ENCODE results near the gene HOXC6.
A peak's percentile ranks its signal among the peaks of the same experiment; 100 is the strongest.

The HOXC6 gene

GRCh38 chr12:54052438-54053002, 24.3 kb downstream of the HOXC6 start:
- peaks cover 3% of the 10 kb centered on the region for H3K9me3 ChIP-seq (ENCODE audit: low read length)
- H3K27me3 ChIP-seq (ENCODE audit: control insufficient read depth in 1 of 2, insufficient read depth in 2 of 2, low read length in 2 of 2), result peaks cover 55 to 63% of the 10 kb centered on the region in 2 donors
- no peak overlapping the region for H3K9ac ChIP-seq (ENCODE audit: low read length)
- no peaks in the 10 kb centered on the region for H3K36me3 ChIP-seq (ENCODE audit: insufficient read depth, low read length)
- peak overlapping the region; percentile 13 for H3K27ac ChIP-seq (ENCODE audit: low read depth, low read length)
- H3K4me3 ChIP-seq (ENCODE audit: low read depth in 1 of 2, low read length in 2 of 2), result peak overlapping the region; percentile 47 to 64
- peaks cover 37% of the 10 kb centered on the region for H3K4me1 ChIP-seq (ENCODE audit: insufficient read depth, low read length)

GRCh38 chr12:54053003-54053750, 24.9 kb downstream of the HOXC6 start:
- no peaks in the 10 kb centered on the region for H3K9me3 ChIP-seq (ENCODE audit: low read length)
- no peak overlapping the region for H3K9ac ChIP-seq (ENCODE audit: low read length)
- peak overlapping the region; percentile 47 to 64 for H3K4me3 ChIP-seq (ENCODE audit: low read depth in 1 of 2, low read length in 2 of 2)
- peak overlapping the region; percentile 13 for H3K27ac ChIP-seq (ENCODE audit: low read depth, low read length)
- H3K4me1 ChIP-seq (ENCODE audit: insufficient read depth, low read length), result peaks cover 37% of the 10 kb centered on the region
- H3K27me3 ChIP-seq (ENCODE audit: control insufficient read depth in 1 of 2, insufficient read depth in 2 of 2, low read length in 2 of 2), result peaks cover 51 to 56% of the 10 kb centered on the region in 2 donors
- no peaks in the 10 kb centered on the region for H3K36me3 ChIP-seq (ENCODE audit: insufficient read depth, low read length)

- Histone ChIP-seq H3K27me3 (ENCODE audit: control insufficient read depth in 1 of 2, insufficient read depth in 2 of 2, low read length in 2 of 2) (peaks cover 43 to 47% of the 10 kb centered on the region in 2 donors), H3K4me1 (ENCODE audit: insufficient read depth, low read length) (peaks cover 37% of the 10 kb centered on the region), H3K36me3 (ENCODE audit: insufficient read depth, low read length) (no peaks in the 10 kb centered on the region), H3K9ac (ENCODE audit: low read length) (peak within 1 kb of the TSS; percentile 15), H3K27ac (ENCODE audit: low read depth, low read length) (peak within 1 kb of the TSS; percentile 13), H3K9me3 (ENCODE audit: low read length) (no peaks in the 10 kb centered on the region), H3K4me3 (ENCODE audit: low read depth in 1 of 2, low read length in 2 of 2) (peak within 1 kb of the TSS; percentile 47 to 64)
Observed at GRCh38 chr12:54053751-54054741, 25.8 kb downstream of the HOXC6 start, which contains the start of gene HOXC4. TSS of gene HOXC4 (plus strand) at chr12:54053835. CDS start at chr12:54053923, 88 bp downstream.

- Histone ChIP-seq H3K27ac (ENCODE audit: low read depth, low read length) (no peak overlapping the region), H3K36me3 (ENCODE audit: insufficient read depth, low read length) (no peaks in the 10 kb centered on the region), H3K9ac (ENCODE audit: low read length) (peak overlapping the region; percentile 15), H3K4me3 (ENCODE audit: low read depth in 1 of 2, low read length in 2 of 2) (peak overlapping the region in 1 of 2 donors; percentile 32), H3K27me3 (ENCODE audit: control insufficient read depth in 1 of 2, insufficient read depth in 2 of 2, low read length in 2 of 2) (peaks cover 35 to 40% of the 10 kb centered on the region in 2 donors), H3K9me3 (ENCODE audit: low read length) (no peaks in the 10 kb centered on the region), H3K4me1 (ENCODE audit: insufficient read depth, low read length) (peaks cover 37% of the 10 kb centered on the region)
Observed at GRCh38 chr12:54054742-54055194, 26.5 kb downstream of the HOXC6 start.

- H3K9ac ChIP-seq (ENCODE audit: low read length), result no peak overlapping the region
- no peak overlapping the region for H3K27ac ChIP-seq (ENCODE audit: low read depth, low read length)
- peaks cover 27 to 38% of the 10 kb centered on the region in 2 donors for H3K27me3 ChIP-seq (ENCODE audit: control insufficient read depth in 1 of 2, insufficient read depth in 2 of 2, low read length in 2 of 2)
- H3K9me3 ChIP-seq (ENCODE audit: low read length), result no peaks in the 10 kb centered on the region
- no peaks in the 10 kb centered on the region for H3K36me3 ChIP-seq (ENCODE audit: insufficient read depth, low read length)
- peaks cover 37% of the 10 kb centered on the region for H3K4me1 ChIP-seq (ENCODE audit: insufficient read depth, low read length)
- no peak overlapping the region for H3K4me3 ChIP-seq (ENCODE audit: low read depth in 1 of 2, low read length in 2 of 2)
Observed at GRCh38 chr12:54055552-54055951, 27.3 kb downstream of the HOXC6 start.

GRCh38 chr12:54056110-54056509, 27.9 kb downstream of the HOXC6 start:
- Histone ChIP-seq H3K9ac (ENCODE audit: low read length) (no peak overlapping the region), H3K4me3 (ENCODE audit: low read depth in 1 of 2, low read length in 2 of 2) (no peak overlapping the region), H3K27me3 (ENCODE audit: control insufficient read depth in 1 of 2, insufficient read depth in 2 of 2, low read length in 2 of 2) (peaks cover 22 to 33% of the 10 kb centered on the region in 2 donors), H3K36me3 (ENCODE audit: insufficient read depth, low read length) (no peaks in the 10 kb centered on the region), H3K9me3 (ENCODE audit: low read length) (no peaks in the 10 kb centered on the region), H3K4me1 (ENCODE audit: insufficient read depth, low read length) (peaks cover 33% of the 10 kb centered on the region), H3K27ac (ENCODE audit: low read depth, low read length) (no peak overlapping the region)

- peaks cover 12 to 20% of the 10 kb centered on the region in 2 donors for H3K27me3 ChIP-seq (ENCODE audit: control insufficient read depth in 1 of 2, insufficient read depth in 2 of 2, low read length in 2 of 2)
- H3K36me3 ChIP-seq (ENCODE audit: insufficient read depth, low read length), result no peaks in the 10 kb centered on the region
- no peak overlapping the region for H3K4me3 ChIP-seq (ENCODE audit: low read depth in 1 of 2, low read length in 2 of 2)
- no peak overlapping the region for H3K27ac ChIP-seq (ENCODE audit: low read depth, low read length)
- no peak overlapping the region for H3K9ac ChIP-seq (ENCODE audit: low read length)
- H3K4me1 ChIP-seq (ENCODE audit: insufficient read depth, low read length), result peaks cover 12% of the 10 kb centered on the region
- no peaks in the 10 kb centered on the region for H3K9me3 ChIP-seq (ENCODE audit: low read length)
Observed at GRCh38 chr12:54058128-54058768, 30.0 kb downstream of the HOXC6 start.

GRCh38 chr12:54059668-54060067, 31.4 kb downstream of the HOXC6 start:
- no peak overlapping the region for H3K9ac ChIP-seq (ENCODE audit: low read length)
- peaks cover 1% of the 10 kb centered on the region for H3K4me1 ChIP-seq (ENCODE audit: insufficient read depth, low read length)
- no peak overlapping the region for H3K27ac ChIP-seq (ENCODE audit: low read depth, low read length)
- H3K4me3 ChIP-seq (ENCODE audit: low read depth in 1 of 2, low read length in 2 of 2), result no peak overlapping the region
- no peaks in the 10 kb centered on the region for H3K36me3 ChIP-seq (ENCODE audit: insufficient read depth, low read length)
- no peaks in the 10 kb centered on the region for H3K9me3 ChIP-seq (ENCODE audit: low read length)
- H3K27me3 ChIP-seq (ENCODE audit: control insufficient read depth in 1 of 2, insufficient read depth in 2 of 2, low read length in 2 of 2), result peaks cover 7 to 23% of the 10 kb centered on the region in 2 donors

GRCh38 chr12:54060174-54060974, 32.1 kb downstream of the HOXC6 start:
- no peak overlapping the region for H3K4me3 ChIP-seq (ENCODE audit: low read depth in 1 of 2, low read length in 2 of 2)
- H3K27ac ChIP-seq (ENCODE audit: low read depth, low read length), result no peak overlapping the region
- H3K27me3 ChIP-seq (ENCODE audit: control insufficient read depth in 1 of 2, insufficient read depth in 2 of 2, low read length in 2 of 2), result peaks cover 7 to 19% of the 10 kb centered on the region in 2 donors
- H3K9ac ChIP-seq (ENCODE audit: low read length), result no peak overlapping the region
- no peaks in the 10 kb centered on the region for H3K9me3 ChIP-seq (ENCODE audit: low read length)
- H3K4me1 ChIP-seq (ENCODE audit: insufficient read depth, low read length), result no peaks in the 10 kb centered on the region
- no peaks in the 10 kb centered on the region for H3K36me3 ChIP-seq (ENCODE audit: insufficient read depth, low read length)
